Measurements from ENCODE around the gene SLC25A18.
"Not testable (repeated sequence)": the region's sequence is repeated elsewhere in the genome, so short reads cannot be mapped to it uniquely, and the experiment has no call there.

Gene SLC25A18, protein sequence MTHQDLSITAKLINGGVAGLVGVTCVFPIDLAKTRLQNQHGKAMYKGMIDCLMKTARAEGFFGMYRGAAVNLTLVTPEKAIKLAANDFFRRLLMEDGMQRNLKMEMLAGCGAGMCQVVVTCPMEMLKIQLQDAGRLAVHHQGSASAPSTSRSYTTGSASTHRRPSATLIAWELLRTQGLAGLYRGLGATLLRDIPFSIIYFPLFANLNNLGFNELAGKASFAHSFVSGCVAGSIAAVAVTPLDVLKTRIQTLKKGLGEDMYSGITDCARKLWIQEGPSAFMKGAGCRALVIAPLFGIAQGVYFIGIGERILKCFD

DNA sequence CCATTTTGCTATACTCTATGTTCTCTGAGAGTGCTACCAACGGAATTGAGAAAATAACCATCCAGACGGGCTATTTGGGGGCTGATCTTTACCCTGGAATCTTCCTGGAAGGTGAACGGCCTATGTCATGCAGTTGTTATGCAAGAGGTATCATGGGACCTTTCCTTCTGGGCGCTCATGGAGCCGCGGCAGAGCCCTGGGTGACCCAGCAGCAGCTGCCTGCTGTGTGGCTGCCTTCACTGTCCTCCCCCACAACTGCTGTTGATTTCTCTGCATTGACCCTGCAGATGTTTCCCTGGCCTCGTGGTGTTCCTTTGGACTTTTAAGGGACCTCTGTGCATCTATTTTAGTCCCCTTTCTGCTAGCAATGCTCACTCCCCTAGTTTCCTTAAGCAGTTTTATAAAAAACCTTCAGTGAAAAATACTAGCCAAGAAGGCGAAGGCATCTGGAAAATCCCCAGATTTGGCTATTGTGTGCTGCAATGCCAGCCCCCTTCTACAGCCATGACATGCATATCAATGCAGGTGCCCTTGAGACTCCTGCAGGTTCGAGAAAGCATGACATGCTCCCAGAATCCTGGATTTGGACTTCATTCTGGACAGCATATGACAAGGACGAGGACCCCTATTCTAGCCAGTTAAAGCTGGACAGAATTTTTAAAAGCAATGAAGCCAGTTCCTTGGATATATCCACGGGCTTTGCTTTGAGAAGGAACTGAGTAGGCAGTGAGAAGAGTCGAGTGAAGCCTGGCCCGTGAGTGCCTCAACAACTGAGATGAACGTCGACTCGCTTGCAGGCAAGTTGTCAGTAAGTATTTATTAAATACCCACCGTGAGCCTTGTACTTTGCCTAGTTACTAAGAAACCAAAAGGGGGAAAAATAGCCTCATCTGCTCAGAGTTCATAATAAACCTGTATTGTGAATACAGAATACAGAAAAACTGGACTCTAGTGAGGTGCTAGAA lies at the start of gene SLC25A18:
TSS of gene SLC25A18 (plus strand) at position 593 of the 965 bp plus-strand sequence. CDS start 16,447 bp downstream, outside the sequence.
- no peak for TF ChIP-seq ZNF384 (IDR thresholded peaks at IDR 0.05)
- TF ChIP-seq SUZ12 (IDR thresholded peaks at IDR 0.05) = no peak
- no peak for TF ChIP-seq TARDBP (IDR thresholded peaks at IDR 0.05)
- TF ChIP-seq, protein P1, sequence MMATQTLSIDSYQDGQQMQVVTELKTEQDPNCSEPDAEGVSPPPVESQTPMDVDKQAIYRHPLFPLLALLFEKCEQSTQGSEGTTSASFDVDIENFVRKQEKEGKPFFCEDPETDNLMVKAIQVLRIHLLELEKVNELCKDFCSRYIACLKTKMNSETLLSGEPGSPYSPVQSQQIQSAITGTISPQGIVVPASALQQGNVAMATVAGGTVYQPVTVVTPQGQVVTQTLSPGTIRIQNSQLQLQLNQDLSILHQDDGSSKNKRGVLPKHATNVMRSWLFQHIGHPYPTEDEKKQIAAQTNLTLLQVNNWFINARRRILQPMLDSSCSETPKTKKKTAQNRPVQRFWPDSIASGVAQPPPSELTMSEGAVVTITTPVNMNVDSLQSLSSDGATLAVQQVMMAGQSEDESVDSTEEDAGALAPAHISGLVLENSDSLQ (IDR thresholded peaks at IDR 0.05) = no peak
- POLR2A ChIA-PET = no interaction called here
- peak; percentile 50 for DNase-seq (ENCODE audit: extremely low spot score)
- CTCF ChIA-PET = interaction anchor here (0.9 kb wide), 1 partner anchor 391 kb away, joined by 3 read pairs; no protein-coding TSS in a partner anchor

DNA sequence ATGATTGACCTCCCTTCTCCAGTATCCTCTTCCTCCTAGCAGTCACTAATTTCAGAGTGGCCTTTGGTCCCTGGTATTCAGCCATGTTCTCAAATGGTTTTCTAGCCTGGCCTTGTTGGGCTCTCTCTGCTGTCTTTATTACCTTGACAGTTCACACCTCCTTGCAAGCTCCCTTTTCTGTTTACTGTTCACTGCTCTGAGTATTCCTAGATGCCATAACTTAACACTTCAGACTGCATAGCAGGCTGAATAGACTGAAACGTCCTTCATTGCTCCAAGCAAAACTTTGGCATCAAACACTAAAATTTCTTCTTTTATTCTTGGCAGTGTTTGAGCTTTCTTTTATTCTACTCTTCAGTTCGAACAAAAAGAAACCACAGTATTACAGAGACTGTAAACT lies 49.7 kb upstream of the SLC25A18 start:
- no peak for DNase-seq (ENCODE audit: extremely low spot score)
- ChIA-PET CTCF (no interaction called here), POLR2A (interaction anchor here (1.0 kb wide), 1 partner anchor 310 kb away, joined by 3 read pairs; no protein-coding TSS in a partner anchor)
- TF ChIP-seq, protein P1 (IDR thresholded peaks at IDR 0.05) = no peak
- no peak for TF ChIP-seq ZNF384 (IDR thresholded peaks at IDR 0.05)
- TF ChIP-seq SP1 (IDR thresholded peaks at IDR 0.05) = no peak
- TF ChIP-seq FOXM1 (IDR thresholded peaks at IDR 0.05; ENCODE audit: borderline replicate concordance) = no peak
- no peak for TF ChIP-seq LEF1 (IDR thresholded peaks at IDR 0.05; ENCODE audit: borderline replicate concordance)
- TF ChIP-seq ARNT (IDR thresholded peaks at IDR 0.05) = no peak
- TF ChIP-seq FOXA1 (IDR thresholded peaks at IDR 0.05) = no peak
- TF ChIP-seq ELF4 (IDR thresholded peaks at IDR 0.05) = no peak
- no peak for TF ChIP-seq HDGF (IDR thresholded peaks at IDR 0.05; ENCODE audit: borderline replicate concordance)
- no peak for TF ChIP-seq FOXK2 (IDR thresholded peaks at IDR 0.05)
- no peak for TF ChIP-seq BHLHE40 (IDR thresholded peaks at IDR 0.05; ENCODE audit: borderline replicate concordance)
- no peak for TF ChIP-seq TARDBP (IDR thresholded peaks at IDR 0.05)
- no peak for TF ChIP-seq NFRKB (IDR thresholded peaks at IDR 0.05)
- no peak for TF ChIP-seq L3MBTL2 (conservative IDR thresholded peaks at IDR 0.05)
- TF ChIP-seq SUZ12 (IDR thresholded peaks at IDR 0.05) = no peak
- TF ChIP-seq CTBP1 (IDR thresholded peaks at IDR 0.05; ENCODE audit: borderline replicate concordance) = no peak

DNA sequence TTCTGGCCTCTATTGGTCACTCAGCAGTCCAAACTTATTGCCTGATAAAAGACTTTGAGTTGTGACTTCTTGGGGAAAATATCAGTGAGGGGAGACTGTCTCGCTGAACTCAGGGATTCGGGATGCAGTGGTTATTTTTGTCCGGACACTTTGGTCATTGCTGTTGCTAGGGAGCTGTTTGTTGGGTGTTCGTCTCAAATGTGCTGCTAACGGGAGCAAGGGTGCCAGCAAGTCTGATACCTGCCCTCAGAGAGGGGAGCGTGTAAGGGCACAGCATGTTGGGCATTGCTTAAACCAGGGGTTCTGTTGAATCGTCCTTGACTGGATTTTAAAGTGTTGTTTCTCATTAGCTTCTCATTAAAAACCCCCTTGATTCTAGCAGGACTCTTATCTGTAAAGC lies 49.2 kb upstream of the SLC25A18 start:
- ChIA-PET CTCF (no interaction called here), POLR2A (interaction anchor here (1.0 kb wide), 1 partner anchor 310 kb away, joined by 3 read pairs; no protein-coding TSS in a partner anchor)
- TF ChIP-seq L3MBTL2 (conservative IDR thresholded peaks at IDR 0.05) (no peak), TARDBP (IDR thresholded peaks at IDR 0.05) (no peak), FOXM1 (IDR thresholded peaks at IDR 0.05; ENCODE audit: borderline replicate concordance) (no peak)
- TF ChIP-seq, protein P1 (IDR thresholded peaks at IDR 0.05) = no peak
- no peak for DNase-seq (ENCODE audit: extremely low spot score)

DNA sequence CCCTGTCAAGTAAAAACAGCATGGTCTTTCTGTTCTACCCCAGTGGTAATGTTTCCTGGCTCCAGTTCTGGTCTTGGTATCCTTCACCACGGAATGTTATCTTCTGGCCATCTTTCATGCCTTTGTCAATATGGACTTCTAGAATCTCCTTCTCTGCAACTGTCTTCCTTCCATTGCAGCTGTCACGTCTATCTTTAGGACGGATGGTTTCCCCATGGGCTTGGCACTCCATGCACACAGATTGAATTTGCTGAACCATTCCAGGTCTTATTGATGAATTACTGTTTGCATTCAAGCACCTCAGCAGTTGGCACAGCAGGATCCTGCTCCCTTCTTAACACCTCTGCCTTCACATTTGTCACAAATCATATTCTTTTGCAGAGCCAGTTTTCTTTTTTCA lies 44.9 kb upstream of the SLC25A18 start:
- TF ChIP-seq BHLHE40 (IDR thresholded peaks at IDR 0.05; ENCODE audit: borderline replicate concordance) (no peak), ZNF384 (IDR thresholded peaks at IDR 0.05) (no peak), SUZ12 (IDR thresholded peaks at IDR 0.05) (no peak), L3MBTL2 (conservative IDR thresholded peaks at IDR 0.05) (no peak), ARNT (IDR thresholded peaks at IDR 0.05) (no peak), TARDBP (IDR thresholded peaks at IDR 0.05) (no peak), CTBP1 (IDR thresholded peaks at IDR 0.05; ENCODE audit: borderline replicate concordance) (no peak), FOXA1 (IDR thresholded peaks at IDR 0.05) (no peak), FOXM1 (IDR thresholded peaks at IDR 0.05; ENCODE audit: borderline replicate concordance) (no peak), HDGF (IDR thresholded peaks at IDR 0.05; ENCODE audit: borderline replicate concordance) (no peak), FOXK2 (IDR thresholded peaks at IDR 0.05) (no peak), SP1 (IDR thresholded peaks at IDR 0.05) (no peak), ELF4 (IDR thresholded peaks at IDR 0.05) (no peak), LEF1 (IDR thresholded peaks at IDR 0.05; ENCODE audit: borderline replicate concordance) (no peak), NFRKB (IDR thresholded peaks at IDR 0.05) (no peak)
- TF ChIP-seq, protein P1 (IDR thresholded peaks at IDR 0.05) = no peak
- CTCF ChIA-PET = no interaction called here
- DNase-seq (ENCODE audit: extremely low spot score) = no peak
- POLR2A ChIA-PET = no interaction called here

DNA sequence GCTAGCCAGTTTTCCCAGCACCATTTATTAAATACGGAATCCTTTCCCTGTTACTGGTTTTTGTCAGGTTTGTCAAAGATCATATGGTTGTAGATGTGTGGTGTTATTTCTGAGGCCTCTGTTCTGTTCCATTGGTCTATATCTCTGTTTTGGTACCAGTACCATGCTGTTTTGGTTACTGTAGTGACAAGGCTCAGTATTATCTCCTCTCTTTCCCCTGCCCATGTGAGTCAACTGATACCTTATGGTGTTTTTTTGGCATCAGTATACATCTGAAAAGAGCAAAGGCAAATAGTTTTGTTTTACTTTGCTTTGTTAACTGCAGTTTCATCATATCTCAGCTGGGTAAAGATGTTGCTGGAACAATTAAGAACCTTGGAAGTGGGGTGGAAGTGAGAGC lies 41.3 kb upstream of the SLC25A18 start:
- CTCF ChIA-PET; DNase-seq (ENCODE audit: extremely low spot score); POLR2A ChIA-PET: not testable (repeated sequence)
